SK-MEL-5 (cell line): ENCODE data around the gene KRTCAP2. TPM values are rescaled to one million over a fixed set of nuclear protein-coding genes. Genes with fewer than 3 reads are reported as not detected.
"Not testable (repeated sequence)": the region's sequence is repeated elsewhere in the genome, so short reads cannot be mapped to it uniquely, and the experiment has no call there.

Source experiments
- DNase-seq: peaks from one replicate; pipeline ENCODE4 v3.0.0-alpha.2; 2016; ENCODE audit warnings: low read depth, low spot score
- in situ Hi-C: cut with HindIII; loops from 2 replicates; pipeline ENCODE4 v1.10.0; 2016; ENCODE audit warnings: low sequenced_read_pairs, high pct_unique_total_duplicates, low pct_unique_long_range_greater_than_20kb
- polyA plus RNA-seq, 2 experiments: library from polyadenylated mRNA; depleted of rRNA; stranded (reverse); fragments of >200 nt; gene quantifications; 2 replicates each; pipeline ENCODE4 v1.2.3, GENCODE V29; 2015
- total RNA-seq: library from RNA; depleted of rRNA; stranded (reverse); fragments of >200 nt; shearing (Covaris generic); gene quantifications from 2 replicates; pipeline ENCODE4 v1.2.3, GENCODE V29; 2014; rRNA removed

The KRTCAP2 gene
- total RNA-seq: 326 and 369 TPM in 2 replicates
- 329 and 572 TPM in 2 replicates for polyA plus RNA-seq (2015; cell fraction: cytosol; rRNA removed)
- 87.2 and 116 TPM in 2 replicates for polyA plus RNA-seq (2015; cell fraction: nucleus; rRNA removed)

DNA sequence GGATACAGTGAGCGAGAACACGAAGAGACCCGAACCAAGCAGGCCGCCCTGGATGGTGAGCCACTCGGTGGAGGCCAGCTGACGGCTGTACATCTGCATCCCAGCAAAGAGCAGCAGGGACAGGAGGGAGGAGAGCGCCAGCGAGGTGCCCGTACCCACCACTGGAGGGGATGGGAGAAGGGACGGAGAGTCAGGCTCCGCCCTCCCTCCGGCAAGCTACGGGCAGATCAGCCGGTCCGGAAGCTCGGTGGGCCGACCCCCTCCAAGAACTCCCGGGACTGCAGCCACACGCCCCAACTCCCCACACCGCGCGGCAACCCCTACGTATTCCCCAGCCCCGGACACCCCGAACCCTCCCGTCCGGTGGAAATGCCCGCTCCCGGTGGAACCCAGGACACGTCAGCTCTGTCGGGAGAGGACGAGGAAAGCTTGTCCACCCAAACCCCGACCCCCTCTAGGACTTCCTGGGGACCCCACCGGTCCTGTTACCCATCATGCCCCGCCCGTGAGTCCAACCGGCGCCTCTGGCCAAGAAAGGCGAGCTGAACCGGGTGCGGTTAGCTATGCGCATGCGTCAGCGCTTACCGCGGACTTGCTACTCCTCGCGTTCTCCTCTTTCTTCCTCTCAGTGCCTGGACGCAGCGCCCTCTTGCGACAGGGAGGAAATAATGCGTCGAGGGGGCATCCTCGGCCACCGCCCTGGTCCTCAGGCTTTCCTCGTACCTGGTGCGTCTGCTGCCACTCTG is at the start of gene KRTCAP2:
TSS of gene KRTCAP2 (minus strand) at position 573 of the 746 bp plus-strand sequence. CDS start at position 493, 80 bp downstream.
- in situ Hi-C loops: no loop called here
- DNase-seq: peak; percentile 99

DNA sequence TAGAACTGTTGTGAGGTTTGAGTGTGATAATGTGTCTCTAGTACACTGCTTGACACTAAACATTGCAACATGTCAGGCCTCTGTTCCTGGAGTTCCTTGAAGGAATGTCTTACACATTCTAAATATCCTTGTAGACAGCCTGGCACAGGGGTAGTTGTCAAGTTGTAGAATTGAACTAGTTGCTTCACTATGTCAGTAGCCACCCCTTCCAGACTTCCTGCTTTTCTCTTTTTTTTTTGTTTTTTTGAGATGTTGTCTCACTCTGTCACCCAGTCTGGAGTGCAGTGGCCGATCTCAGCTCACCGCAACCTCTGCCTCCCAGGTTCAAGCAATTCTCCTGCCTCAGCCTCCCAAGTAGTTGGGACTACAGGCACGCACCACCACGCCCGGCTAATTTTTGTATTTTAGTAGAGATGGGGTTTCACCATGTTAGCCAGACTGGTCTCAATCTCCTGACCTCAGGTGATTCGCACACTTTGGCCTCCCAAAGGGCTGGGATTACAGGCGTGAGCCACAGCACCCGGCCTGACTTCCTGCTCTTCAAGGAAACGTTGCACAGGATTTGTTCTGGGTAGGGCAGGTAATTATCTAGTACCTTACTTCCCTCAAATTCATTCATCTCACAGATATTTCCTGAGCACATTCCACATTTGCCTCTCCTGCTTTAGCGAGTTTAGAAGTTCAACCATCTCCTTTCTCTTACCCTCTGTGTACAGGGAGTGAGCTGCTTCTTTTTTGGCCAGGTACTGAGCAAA is 47.3 kb upstream of the KRTCAP2 start:
- in situ Hi-C loops, DNase-seq: not testable (repeated sequence)

DNA sequence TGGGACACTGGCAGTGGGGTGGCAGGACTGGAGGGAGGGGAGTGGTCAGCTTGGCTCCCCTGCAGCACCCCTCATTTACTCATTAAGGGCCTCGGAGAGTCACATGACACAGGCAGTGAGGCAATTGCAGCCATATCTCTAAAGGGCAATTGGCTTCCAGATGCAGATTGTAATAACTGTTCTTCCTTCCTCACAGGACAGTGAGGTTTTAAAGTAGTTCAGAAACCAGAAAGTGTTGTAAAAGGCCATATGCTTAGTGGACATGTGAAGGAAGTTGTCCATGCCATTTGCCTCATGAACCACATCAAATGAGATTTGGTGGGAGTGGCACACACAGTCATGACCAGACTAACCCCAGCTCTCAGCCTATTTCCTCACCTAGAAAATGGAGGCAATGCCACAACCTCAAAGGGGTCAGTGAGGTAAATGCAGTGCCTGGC is 46.5 kb upstream of the KRTCAP2 start:
- in situ Hi-C loops: no loop called here

DNA sequence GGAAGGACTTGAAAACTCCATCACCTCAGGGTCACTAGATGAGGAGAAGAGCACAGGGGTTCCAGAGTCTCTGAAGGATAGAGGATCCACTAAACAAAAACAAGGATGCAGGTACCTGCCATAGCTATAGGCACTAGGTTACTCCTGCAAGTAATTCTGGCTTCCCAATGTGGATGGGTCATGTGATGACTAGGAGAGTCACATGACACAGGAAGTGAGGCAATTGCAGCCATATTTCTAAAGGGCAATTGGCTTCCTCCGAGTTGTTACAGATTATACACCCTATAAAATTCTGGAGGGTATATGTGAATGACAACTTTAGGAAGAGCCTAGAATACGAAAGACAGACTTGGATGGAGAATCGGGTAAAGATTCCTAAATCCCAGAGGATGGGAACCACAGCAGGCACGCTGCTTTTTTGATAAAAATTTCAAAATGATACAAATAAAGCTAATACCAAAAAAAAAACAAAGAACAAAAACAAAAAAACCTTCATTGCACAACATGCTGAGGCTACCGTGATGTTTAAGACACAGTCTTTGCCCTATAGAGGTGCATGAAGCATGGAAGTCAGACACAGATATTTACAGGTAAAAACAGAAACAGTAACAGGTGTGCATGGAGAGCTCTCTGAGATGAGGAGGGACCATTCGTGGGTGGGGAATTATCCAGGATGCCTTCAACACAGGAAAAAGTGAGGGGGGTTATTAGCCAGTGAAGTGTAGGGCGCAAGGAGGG is 45.9 kb upstream of the KRTCAP2 start:
- peak; percentile 74 for DNase-seq
- in situ Hi-C loops: no loop called here

More for the DNA sequence above, 46.5 kb upstream of the KRTCAP2 start:
- DNase-seq: peak; percentile 39

DNA sequence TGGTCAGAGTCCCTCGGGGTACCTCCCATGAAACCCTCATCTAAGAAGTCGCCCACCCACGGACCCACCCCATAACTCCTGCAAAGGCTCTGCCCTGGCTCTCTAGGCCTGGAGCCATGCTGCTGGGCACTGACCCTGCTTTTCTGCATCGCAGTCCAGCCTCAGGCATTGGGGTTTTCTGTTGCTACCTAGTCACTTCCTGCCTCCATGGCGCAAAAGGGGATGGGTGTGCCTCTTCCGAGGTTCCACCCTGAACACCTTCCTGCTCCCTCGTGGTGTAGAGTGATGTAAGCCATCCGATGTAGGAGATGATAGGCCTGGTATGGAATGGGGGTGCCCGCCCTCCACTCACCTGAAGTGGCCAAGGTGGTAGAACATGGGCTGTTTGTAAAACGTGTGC is 41.6 kb upstream of the KRTCAP2 start:
- DNase-seq, in situ Hi-C loops: not testable (repeated sequence)

DNA sequence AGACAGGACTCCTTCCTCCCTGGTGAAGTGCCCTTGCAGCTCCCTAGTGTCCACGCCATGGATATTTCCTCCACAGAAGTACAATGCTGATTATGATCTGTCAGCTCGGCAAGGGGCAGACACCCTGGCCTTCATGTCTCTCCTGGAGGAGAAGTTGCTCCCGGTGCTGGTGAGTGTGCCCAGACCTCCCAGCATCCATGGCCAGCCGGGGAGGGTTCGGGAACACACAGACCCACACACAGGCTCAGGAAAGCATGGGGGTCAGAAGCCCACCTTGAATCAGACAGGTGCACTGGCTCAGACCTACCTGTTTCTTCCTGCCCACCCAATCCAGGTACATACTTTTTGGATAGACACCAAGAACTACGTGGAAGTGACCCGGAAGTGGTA is 38.9 kb upstream of the KRTCAP2 start:
- in situ Hi-C loops, DNase-seq: not testable (repeated sequence)

DNA sequence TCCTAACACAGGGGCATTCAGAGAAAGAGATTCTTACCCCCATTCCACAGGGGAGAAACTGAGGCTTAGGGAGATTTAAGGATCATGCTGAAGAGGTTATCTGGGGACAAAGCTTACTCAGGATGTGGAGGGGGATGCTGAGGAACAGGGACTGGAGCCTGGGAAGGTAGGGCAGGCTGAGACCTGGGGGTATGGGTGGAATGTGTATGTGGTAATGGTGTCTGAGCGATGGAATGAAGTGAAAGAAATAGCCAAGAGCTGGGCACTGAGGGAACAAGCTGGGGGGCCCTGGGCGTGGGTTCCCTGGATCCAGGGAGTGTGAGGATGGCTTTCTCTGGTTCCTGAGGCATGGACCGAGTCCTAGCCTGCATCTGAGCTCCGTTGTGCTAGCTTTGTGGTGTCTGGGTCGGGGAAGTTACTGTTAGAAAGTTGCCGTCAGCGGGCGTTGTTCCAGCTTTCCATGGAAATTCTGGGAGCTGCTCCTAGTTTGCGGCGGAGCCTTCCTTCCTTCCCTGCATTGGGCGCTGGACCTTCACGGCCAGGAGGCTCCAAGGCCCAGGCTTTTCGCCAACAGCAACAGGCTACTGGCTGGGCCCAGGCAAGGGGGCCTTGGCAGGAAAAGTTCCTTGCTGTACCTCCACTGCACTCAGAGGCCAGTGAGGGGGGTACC is 38.4 kb upstream of the KRTCAP2 start:
- in situ Hi-C loops, DNase-seq: not testable (repeated sequence)

DNA sequence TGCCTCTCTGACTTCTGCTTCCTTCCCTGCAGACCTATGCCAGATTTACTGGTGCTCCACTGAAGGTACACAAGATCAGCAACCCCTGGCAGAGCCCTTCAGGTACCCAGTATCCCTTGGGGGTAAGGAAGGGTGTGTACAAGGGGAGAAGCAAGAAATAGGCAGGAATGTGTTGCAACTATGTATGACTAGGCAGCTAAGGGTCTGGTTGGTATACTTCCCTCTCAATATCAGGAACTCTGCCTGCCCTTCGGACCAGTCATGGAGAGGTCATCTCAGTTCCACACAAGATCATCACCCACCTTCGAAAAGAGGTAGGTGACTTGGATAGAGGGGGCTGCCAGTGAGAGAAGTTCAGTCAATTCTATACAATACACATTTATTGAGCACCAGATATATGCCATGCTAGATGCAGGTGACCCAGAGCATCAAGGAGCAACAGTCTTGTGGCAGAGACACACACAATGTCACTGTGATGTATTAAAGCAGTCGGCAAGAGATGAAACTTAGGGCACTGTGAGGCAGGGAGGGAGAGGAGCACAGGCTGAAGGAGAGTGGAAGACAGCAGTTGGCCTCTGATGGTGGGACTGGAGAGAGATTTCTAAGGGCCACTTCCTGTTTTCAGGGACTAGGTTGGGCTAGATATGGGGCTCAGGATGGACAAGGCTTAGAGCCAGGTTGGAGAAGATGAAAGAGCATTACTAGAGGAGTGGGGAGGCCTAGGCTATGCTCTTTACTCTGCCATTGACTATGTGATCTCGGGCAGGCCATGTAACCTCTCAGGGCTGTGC is 37.4 kb upstream of the KRTCAP2 start:
- DNase-seq: no peak
- in situ Hi-C loops: no loop called here

- no peak for DNase-seq
- in situ Hi-C loops: no loop called here
These were observed 36.2 kb upstream of the KRTCAP2 start for GRCh38 chr1:155209312-155209721.

GRCh38 chr1:155208541-155209311 is 35.6 kb upstream of the KRTCAP2 start, which contains the start of gene MTX1:
Gene MTX1, plus strand, starts transcription at chr1:155208695. Its CDS starts 110 bp downstream, at chr1:155208805.
- in situ Hi-C loops: no loop called here
- peak; percentile 87 for DNase-seq

DNA sequence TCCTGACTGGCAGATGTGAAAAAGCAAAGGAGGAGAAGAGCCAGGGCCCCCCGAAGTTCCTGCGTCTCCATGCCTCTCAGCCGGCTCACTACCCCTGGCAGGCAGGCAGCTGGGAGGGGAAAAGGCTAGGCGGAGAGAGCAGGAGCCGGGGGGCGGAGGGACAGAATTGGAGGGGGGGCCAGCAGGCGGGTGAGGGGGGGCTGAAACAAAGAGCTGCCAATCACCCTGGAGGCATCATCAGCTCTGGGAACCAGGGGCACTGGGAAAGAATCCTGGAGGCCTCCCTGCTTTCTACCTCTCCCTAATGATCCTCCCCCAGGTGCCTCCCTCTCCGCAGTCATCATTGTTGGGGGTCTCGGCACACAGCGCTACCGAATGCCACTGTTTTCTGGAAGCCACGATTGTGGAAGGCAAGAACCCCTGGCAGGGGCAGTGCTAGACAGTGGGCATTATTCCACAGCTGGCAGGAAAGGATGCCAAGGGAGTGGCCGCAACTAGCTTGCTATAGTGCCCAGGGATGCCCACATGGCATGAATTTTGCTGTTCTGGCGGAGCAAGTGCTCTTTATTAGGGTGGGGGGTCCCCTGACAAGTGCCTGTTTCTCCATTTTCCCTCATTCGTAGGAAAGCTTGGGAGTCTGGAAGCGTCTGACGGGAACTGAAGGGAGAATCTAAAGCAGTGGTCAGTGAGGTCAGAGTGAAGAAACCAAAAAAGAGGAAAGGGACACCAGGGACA is 34.9 kb upstream of the KRTCAP2 start, which contains the start of gene THBS3:
TSS of gene THBS3 (minus strand) at position 92 of the 735 bp plus-strand sequence. CDS start at position 71, 21 bp downstream.
- DNase-seq: no peak
- in situ Hi-C loops: no loop called here

GRCh38 chr1:155206891-155207805 is 34.0 kb upstream of the KRTCAP2 start:
- DNase-seq: peak; percentile 91

DNA sequence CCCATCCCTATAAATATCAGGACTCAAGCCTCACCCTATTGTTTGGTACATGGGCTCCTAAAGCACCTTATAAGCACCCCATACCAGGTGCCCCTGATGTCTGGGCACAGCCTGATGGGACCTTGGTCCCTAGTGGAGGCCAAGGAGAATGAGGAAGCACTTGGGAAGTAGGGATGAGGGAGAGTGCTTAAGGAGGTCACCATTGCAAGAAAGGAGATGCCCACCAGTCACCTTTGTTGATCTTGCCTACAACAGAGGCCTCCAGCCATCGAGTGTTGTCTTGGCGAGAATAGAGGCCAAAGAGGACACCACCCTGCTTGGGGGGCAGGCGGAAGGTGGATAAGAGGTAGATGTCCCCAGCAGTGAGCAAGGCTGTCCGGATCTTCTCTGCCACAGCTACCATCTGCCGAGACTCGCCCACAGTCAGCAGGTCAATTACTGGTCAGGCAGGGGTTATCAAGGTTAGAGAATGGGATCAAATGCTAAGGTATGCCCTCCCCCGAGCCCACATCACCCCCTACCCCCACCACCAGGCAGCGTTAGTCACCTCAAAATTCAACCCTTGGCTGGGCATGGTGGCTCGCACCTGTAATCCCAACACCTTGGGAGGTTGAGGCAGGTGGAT is 33.0 kb upstream of the KRTCAP2 start:
- in situ Hi-C loops: no loop called here
- DNase-seq: no peak

More at GRCh38 chr1:155206891-155207805, 34.0 kb upstream of the KRTCAP2 start:
- in situ Hi-C loops: no loop called here

DNA sequence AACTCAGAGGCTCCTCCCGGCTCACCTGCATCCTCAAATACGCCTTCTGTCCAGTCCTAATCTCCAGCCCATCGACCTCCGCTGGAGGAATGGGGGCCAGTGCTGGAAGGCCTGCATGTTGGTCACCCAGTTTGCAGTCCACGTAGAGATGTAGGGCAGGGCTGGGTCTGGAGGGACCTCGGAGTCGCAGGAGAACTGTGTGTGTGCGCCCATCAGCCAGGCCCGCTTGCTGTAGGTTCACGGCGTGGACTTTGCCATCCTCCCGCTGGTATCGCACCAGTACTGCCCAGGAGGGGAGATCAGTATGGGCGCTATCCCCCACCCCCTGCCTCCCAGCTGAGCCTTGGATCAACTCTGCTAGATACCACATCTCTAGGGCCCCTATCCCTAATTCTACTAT is 31.9 kb upstream of the KRTCAP2 start:
- in situ Hi-C loops: no loop called here
- DNase-seq: no peak
